ENCODE measurements around the gene AMZ2.
"Not testable (repeated sequence)": the region's sequence is repeated elsewhere in the genome, so short reads cannot be mapped to it uniquely, and the experiment has no call there.

GRCh38 chr17:68259648-68259951 is 11.8 kb downstream of the AMZ2 start:
- TF ChIP-seq CTCF (conservative IDR thresholded peaks at IDR 0.05); ZFX (IDR thresholded peaks at IDR 0.05): not testable (repeated sequence)
